DND-41 (cell line): ENCODE results near the gene CNNM2.

Experiments
- EZH2 ChIP-seq: IDR thresholded peaks from 3 replicates; pipeline ENCODE4 v1.6.1; 2012; ENCODE audit warnings: borderline replicate concordance, low read depth, mild to moderate bottlenecking, moderate library complexity, low read length, inconsistent platforms; ENCODE audit not compliant: severe bottlenecking
- TF ChIP-seq, protein P1 (sequence below): IDR thresholded peaks from 2 replicates; pipeline ENCODE4 v1.5.1; 2012; ENCODE audit warnings: borderline replicate concordance, low read length, moderate library complexity, mild to moderate bottlenecking; ENCODE audit not compliant: poor library complexity, severe bottlenecking; ENCODE audit errors: extremely low read depth

- TF ChIP-seq, protein P1, sequence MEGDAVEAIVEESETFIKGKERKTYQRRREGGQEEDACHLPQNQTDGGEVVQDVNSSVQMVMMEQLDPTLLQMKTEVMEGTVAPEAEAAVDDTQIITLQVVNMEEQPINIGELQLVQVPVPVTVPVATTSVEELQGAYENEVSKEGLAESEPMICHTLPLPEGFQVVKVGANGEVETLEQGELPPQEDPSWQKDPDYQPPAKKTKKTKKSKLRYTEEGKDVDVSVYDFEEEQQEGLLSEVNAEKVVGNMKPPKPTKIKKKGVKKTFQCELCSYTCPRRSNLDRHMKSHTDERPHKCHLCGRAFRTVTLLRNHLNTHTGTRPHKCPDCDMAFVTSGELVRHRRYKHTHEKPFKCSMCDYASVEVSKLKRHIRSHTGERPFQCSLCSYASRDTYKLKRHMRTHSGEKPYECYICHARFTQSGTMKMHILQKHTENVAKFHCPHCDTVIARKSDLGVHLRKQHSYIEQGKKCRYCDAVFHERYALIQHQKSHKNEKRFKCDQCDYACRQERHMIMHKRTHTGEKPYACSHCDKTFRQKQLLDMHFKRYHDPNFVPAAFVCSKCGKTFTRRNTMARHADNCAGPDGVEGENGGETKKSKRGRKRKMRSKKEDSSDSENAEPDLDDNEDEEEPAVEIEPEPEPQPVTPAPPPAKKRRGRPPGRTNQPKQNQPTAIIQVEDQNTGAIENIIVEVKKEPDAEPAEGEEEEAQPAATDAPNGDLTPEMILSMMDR: no peak
- TF ChIP-seq EZH2: no peak
Observed at GRCh38 chr10:103080891-103081581, 162.9 kb downstream of the CNNM2 start.
